HG02623 (cell line): ENCODE results near the gene MGMT.

Experiments
- ATAC-seq: cut with Tn5 transposase; IDR thresholded peaks from one replicate; pipeline ENCODE4 v1.9.1; 2021; ENCODE audit warnings: moderate library complexity; ENCODE audit not compliant: unreplicated experiment

Gene MGMT

DNA sequence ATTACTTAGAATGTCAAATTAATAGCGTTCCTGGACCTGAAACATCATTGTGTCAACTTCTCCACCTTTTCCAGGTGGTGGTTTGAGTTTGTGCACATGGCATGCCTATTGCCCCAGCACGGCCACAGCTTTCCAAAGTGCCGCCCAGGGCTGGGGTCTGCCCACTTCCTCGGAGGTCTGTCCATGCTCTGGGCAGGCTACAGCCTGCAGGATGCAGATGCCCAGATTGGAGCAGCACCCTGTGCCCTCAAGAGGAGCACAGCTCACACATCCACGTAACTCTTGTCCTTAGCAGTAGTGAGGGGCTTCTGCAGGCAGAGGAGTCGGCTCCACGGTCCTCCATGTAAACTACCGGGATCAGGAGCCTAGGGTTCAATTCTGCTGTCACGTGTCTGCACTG, 258.4 kb downstream of the MGMT start:
- ATAC-seq: no peak

DNA sequence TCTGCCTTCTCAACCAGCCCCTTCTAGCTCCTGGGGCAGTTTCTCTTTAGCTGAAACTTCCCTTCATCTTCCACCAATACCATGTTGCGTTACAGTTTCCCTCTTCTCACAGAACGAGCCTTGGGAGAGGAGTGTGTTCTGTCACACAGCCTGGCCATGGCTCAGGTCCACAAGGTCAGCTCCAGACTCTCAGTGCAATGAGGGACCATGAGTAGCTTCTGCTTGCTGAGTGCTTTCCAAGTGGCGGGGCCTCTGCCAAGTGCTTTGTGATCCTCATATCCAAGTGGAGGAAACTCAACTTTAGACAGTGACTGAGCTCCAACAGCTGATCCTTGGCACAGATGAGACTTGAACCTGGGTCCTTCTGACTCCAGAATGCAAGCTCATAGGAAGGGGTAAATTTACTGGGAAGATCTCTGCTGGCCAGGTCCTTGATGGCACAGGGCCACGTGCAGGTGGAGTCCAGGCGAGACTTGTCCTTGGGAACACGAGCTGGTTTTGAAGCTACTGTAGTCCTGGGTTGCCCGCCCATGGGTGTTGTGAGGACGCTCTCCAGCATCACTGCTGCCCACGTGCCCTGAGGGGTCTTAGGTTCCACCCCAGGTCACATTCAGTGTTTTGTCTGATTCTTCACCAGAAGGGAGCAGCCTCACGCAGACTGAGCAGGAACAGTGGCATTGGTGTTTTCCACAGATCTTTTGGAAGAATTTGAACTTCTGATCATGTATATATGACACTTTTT, 259.0 kb downstream of the MGMT start:
- ATAC-seq: no peak

DNA sequence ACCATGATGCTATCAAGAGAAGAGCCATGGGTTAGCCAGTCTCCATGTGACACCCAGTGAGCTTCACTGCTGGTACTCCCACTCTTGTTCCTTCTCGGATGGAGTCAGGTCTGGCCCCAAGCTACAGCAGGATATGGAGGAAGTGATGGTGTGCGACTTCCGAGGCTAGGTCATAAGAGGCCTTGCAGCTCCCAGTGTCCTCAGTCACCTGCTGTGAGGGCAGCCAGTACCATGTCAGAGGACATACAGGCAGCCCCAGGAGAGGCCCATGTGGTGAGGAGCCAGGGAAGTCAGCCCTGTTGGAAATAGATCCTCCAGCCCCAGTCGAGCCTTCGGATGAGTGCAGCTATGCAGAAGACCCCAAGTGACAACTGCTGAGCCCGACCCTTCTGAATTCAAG, 260.0 kb downstream of the MGMT start:
- ATAC-seq: no peak

DNA sequence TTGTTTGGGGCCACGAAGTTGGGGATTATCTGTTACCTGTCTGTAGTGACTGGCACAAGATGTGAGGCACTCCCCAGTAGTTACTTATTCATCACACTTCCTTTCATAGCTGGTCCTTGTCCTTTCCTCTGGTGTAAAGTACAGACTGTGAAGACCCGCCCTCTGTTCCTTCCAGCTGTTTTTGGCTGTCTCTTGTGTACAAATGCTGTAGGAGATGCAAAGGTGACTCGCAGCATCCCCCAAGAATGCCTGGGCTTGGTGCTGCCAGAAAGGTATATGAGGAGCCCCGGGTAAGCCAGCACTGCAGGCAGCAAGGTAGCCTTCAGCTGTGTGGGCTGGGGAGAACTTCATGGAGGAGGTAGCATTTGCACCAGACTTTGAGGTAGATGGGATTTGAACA, 260.5 kb downstream of the MGMT start:
- ATAC-seq: no peak

DNA sequence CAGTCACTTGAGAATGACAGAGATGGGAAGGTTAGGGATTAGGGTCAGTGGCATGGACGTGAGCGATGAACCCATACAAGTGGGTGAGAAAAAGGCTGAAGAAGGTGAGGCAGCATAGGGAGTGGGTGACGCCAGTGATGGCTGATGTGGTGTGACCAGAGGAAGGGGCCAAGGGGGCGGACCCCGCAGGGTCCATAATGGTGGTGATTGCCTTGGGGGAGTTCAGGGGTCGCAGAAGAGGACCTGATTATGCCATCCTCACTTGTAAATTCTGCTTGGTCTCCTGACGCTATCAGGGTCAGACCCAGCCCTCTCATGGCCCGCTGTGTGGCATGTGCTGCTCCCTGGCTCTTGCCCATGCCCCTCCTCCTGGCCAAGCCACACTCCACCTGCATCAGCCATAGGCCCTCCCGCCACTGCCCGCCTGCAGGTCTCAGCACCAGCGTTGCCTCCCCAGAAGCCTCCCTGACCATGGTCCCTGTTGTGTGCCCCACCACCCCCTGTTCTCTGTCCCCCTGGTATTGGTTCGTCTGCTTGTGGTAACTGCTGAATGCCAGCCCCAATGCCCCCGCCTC, 261.3 kb downstream of the MGMT start:
- ATAC-seq: no peak

DNA sequence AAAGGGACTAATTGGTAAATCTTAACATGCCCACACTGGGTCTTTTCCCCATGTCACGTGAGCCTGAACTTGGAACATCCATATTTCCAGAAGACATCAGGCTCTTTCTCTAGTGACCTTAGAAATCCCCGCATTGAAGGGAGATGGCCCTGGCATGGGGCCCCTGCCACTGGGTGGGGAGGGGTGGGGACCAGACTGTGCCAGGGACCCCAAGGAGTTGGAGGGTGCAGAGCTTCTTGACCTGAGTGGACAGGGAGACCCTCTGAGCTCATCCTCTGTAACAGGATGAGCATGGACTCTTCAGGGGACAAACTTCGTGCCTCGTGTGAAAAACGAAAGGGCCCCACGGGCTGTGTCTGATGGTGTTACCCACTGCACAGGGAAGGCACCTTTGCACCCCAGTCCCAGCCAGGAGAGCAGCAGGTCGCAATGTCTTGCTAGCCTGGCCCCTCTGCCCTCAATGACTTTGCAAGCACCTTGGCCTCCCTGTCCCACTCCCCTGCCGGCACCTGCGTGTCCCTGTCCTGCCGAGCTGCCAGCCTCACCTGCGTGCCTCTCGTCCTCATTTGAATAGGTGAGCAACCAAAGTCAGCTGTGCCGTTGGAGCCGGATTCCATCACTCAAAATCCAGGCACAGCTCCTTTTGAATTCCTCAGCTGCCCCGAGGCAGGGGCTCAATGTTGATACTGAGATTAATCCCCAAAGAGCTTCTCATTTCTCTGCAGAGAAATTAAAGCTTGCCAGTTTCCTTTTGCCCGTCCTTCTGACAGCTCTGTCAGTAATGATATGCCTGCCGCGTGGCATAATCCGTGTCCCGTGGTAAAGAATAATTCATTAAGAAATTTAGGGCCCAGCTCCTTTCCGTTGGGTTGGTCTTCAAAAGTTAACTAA, 262.1 kb downstream of the MGMT start:
- ATAC-seq: no peak

DNA sequence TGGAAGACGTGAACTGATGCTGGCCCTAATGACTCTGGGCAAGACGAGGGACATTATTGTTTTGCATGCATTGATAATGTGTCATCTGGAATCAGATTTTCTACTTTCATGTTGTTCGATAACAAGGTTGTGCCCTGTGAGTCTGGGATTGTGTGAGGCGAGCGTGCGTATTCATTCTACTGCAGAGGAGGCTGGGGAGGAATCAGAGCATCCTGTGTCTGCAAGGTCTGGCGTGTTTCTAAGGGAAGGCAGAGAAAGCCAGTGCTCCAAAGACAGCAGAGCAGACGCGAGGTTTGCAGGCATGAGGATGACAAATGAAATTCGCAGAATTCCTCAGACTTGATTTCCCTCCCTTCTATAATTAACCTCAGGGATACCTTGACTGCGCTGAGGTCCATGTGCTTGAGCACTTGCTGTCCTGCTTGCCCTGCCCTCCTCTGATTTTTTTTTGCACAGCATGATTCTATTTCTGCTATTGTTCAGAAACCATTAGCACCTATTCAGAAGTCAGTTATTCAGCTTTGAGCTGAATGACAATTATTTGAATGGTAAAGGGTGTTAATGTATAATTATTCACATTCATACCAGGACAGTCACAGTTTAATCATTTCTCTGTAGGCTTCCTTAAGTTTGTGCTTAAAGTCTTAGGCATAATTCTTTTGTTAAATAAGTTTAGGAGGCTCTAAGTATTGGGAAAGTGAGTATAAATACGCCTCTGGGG, 263.4 kb downstream of the MGMT start:
- ATAC-seq: no peak

DNA sequence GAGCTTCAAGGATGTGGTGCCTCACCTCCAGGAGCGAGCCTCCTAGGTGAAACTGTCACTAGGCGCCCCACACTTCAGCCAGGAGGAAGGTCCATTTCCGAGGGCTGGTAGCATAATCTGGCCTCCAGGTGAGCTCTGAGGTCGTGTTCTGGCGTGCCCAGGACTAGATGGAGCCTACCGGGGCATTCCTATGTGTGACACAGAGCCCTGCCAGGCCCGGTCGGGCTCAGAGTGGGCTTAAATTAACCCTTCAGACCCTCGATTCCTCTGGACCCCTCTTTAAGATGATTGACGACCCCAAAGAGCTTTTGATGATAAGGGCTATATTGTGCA, 263.9 kb downstream of the MGMT start:
- no peak for ATAC-seq

DNA sequence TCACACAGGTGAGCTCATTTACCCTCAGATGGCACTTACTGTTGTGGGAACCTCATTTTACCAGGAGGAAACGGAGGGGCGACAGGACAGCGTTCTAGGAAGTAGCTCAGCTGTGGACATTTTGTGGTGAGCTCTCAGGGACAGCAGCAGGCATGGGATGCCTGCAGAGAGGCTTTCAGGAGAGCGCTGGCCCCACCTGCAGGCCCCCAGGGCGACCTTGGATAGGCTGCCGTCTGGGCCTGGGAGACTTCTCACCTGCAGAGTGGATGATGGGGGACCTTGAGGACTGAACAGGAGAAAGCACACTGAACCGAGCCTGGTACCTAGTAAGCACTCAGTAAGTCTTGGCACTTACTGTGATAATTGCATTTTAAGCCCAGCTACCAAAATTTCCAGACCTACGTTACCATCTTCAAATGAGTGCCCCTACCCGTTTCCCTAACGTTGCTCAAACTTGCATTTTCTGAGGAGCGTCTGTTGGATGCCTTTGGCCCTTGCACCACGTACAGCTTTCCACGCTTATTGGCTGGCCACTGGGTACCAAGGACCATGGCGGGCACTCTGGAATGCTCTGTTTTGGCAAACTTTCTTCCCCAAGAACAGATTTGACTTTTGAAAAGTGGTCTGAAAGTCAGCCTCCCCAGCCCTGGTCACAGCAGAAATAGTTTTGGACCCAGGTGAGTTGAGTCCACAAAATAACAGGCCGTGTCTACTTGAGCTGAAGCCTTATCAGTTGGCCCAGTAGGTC, 273.7 kb downstream of the MGMT start:
- no peak for ATAC-seq

DNA sequence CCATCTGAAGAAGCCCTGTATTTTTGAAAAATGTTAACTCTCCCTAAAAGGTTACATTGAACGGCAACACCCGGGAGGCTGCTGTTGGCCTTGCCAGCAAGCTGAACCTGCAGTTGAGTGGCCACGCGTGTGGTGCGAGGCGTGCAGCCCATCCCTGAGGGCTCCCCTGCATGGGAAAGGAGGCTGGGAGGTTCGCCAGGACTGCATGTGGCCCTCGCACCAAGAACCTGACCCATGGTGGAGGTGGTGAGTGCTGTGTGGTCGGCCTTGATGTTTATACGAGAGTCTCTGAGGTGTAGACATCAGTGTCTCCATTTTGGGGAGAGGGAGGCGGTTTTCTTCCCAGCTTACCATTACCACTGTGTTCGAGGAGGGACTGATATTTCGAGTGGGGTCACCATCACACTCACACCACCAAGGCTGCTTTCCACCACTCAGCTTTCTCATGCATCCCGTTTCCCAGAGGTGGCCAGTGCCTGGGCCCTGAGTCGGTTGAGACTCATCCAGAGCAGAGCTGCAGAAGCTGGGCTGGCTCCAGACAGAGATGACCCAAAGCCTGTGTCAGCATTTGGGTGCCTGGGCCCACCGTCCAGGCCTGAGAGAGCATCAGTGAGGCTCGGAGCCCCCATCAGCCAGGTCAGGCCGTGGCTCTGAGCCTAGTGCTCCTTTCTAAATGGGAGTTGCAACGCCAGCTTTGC, 274.4 kb downstream of the MGMT start:
- ATAC-seq: no peak

DNA sequence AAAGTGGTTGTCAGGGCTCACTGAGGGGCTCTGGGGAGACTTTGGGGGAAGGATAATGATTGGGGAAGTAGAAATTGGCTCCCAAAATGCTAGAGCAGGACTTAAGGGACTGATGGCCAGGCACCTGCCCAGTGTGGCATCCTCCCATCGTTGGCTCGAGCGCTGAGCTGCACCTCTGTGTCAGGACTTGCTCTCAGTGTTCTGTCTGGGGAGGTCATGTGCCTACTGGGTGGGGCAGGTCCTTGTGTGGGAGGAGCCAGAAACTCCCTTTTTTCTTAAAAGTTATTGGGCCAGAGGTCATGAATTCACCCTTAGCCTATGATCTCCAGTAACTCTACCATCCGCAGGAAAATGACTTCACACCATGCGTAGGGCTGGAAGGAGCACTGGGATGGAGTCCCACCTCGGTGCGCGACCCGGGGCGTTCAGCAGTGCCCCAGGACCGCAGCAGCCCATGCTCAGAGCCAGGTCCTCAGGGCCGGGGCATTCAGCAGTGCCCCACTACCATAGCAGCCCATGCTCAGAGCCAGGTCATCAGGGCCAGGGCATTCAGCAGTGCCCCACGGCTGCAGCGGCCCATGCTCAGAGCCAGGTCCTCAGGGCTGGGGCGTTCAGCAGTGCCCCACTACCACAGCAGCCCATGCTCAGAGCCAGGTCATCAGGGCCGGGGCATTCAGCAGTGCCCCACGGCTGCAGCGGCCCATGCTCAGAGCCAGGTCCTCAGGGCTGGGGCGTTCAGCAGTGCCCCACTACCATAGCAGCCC, 275.1 kb downstream of the MGMT start:
- ATAC-seq: no peak

DNA sequence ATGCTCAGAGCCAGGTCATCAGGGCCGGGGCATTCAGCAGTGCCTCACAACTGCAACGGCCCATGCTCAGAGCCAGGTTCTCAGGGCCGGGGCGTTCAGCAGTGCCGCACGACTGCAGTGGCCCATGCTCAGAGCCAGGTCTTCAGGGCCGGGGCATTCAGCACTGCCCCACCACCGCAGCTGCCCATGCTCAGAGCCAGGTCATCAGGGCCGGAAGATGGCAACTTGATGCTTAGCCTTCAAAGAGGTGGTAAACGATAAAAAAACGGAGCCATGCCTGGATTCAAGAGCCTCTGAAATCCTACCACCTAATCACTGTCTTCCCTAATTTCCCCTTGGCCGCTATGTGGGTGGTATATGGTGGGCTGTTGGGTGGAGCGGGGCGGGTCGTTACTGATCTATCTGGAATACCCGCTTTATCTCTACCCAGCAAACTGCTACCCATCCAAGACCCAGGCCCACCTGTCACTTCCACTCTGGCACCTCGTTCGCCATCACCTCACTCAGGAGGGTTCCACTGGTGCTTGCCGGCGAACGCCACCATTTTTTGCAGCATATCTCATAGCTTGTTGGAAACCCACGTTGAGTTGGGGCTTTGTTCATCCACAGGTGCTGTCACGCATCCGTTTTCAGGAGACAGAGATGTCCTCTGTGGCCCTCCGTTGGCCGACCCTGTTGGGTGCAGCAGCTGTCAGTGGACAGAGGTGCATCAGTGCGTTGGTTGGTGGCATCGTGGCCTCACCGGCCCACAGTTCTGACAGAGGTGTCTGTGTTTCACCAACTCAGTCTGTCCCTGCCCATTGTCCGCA, 275.9 kb downstream of the MGMT start:
- ATAC-seq: no peak

DNA sequence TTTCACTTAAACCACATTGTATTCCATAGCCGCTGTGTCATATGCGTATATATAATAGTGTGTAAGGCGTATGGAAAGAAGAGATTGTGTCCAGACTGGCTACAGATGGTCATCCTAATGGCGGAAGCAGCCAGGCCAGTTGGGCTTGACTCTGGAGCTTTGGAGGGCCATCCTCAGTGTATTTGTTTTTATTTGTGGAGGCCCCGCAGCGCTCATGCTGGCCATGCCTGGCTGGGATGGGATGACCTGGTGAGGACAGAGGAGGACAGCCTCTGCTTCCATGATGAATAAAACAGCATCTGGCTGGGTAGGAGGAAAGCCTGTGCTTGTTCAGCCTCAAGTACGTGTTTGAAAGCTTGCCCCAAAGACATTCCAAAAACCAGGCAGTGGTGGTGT, 276.7 kb downstream of the MGMT start:
- ATAC-seq: no peak

DNA sequence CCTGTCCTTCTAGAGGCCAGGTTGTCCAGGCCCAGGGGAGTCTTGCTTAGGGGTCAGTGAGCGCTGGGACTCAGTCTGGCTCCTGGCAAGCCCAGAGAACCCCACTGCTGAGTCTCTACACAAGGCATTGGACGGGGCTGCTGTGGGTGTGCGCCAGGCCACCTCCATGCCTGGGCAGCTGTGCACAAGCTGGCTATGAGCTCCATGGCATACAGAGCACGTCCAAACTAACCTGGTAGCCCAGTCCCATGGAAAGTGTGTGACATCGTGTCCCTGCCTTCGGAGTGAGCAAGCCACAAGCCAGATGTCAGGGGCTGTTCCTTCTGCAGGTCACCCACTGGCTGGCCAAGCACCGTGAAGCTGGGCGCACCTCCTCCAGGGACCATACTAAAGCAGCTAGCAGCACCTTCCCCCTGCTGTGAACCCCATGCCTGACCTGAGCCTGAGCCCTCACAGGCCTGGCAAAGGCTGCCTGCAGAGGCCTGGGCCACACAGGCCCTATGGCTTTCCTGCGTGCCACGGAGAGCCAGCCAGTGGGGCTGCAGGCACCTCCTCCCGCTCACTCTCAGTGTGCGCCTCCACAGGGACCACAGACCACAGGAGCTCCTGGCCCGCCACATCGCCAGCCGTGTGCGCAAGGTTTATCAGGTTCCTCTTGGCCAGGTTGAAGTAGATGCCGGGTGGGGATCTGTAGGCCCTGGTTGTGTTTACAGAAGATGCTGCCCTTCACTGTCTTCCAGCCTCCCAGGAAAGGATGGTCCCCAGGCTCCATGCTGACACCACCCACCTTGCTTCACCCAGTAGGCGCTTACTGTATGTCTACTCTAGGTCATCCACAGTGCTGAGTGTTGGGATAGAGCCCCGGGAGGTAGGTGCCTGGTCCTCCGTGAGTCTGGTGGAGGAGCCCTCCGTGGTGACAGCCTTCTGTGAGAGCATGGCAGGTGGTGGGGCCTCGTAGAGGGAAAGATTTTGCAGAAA, 277.4 kb downstream of the MGMT start:
- no peak for ATAC-seq

DNA sequence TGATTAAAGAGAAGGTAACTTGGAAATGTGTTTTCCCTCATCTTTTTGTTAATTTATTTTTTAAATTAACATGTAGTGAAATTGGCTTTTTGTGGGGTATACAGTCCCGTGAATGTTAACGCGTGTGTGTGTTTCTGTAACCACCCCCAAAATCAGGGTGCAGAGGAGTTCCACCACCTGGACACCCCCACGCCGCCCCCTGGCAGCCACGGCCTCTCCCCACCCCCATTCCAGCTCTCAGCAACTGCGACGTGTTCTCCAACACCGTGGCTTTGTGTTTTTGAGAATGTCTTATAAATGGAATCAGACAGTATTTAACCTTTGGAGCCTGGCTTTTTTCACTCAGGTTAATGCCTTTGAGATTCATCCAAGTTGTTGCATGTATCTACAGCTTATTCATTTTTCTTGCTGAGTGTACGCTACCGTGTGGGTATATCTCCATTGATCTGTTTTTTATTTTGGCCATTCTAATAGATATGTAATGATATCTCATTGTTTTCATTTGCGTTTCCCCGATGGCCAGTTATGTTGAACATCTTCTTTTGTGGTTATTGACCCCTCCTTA, 278.2 kb downstream of the MGMT start:
- ATAC-seq: no peak

DNA sequence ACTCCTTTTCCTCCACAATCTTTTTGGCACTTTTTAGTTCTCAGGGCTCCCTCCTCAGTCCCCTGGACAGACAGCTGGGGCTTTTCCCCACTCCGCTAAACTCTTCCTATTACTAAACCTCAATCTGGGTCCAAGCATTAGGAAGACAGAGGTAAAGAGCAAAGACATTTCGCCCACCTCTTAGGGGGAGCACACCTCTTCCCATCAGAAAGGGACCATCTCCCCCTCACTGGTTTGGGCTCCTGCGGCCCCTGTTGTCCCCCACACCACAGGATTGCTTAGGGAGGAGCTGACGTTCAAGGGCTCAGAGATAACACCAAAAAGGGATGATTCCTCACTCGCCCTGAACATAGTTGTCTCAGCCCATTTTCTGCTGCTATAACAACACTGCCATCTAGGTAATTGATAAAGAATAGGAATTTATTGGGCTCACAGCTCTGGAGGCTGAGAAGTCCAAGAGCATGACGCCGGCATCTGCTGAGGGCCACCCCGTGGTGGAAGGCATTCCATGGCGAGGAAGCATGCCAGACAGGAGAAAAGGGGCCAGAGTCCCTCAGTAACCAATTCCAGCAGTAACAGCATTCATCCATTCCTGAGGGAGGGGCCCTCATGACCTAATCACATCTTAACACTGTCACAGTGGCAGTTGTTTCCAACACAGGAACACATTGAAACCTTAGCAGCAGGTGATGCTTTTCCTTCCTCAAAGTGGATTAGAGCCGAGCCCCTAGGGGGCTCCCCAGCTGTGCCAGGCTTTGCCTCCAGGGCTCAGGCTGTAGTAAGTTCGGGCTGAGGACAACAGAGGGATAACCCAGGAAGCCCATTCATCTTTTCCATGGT, 287.4 kb downstream of the MGMT start:
- ATAC-seq: no peak
